GM19238 (cell line): ENCODE data around the gene TMCC1.
"Not testable (repeated sequence)": the region's sequence is repeated elsewhere in the genome, so short reads cannot be mapped to it uniquely, and the experiment has no call there.

Experiments
- DNase-seq: peaks from one replicate; pipeline ENCODE4 v3.0.0; 2011; ENCODE audit warnings: low spot score; ENCODE audit not compliant: insufficient read length

Gene TMCC1

DNA sequence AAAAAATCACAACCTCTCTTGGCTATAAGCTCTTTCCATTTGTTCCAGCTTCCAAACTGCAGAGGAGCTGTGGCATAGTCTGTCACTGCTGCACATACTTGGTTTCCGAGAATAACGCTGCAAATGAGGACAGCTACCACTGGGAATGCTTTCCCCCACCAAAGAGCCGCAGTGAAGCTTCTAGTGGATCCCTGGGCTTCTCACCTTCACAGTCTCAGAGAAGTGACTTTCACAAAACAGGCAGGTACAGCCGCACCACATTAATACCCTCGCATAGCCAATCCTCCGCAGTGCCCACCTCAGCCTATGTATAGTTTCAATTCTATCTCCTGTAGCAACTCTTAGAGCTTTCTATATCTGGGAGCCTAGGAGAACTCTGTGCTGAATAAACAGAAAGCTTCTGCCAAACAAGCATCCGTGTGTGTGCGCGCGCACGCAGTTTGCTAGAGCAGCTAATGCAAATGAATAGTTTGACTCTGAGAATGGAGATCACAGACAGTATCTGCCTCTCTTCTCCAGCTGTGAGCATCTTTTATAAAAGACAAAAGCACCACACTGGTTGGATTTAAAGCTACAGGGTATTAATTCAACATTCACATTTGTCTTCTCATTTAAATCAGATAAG, 205.1 kb downstream of the TMCC1 start:
- DNase-seq: no peak

DNA sequence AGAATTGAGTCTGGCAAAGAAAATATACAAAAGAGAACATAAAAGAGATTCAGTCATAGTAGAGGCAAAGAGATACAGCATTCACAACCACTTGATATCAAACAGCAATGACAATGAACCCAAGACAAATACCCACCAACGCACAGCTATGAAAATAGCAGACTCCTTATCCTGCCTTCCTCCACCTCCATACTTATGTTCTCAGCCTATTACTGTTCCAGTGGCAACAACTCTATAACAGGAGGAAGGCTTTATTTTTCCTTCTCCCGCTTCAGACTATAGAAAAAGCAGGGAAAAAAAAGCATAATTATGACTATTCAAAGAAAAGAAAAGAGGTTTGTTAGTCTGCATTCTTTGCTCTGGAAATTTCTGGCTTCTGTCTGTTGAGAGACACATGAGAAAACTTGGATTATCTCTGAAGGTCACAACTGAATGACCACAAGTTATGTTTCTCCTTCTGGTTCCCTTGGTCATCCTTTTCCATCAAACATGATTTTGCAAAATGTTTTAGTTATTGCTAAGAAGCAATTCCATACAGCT, 205.9 kb downstream of the TMCC1 start:
- DNase-seq: no peak

DNA sequence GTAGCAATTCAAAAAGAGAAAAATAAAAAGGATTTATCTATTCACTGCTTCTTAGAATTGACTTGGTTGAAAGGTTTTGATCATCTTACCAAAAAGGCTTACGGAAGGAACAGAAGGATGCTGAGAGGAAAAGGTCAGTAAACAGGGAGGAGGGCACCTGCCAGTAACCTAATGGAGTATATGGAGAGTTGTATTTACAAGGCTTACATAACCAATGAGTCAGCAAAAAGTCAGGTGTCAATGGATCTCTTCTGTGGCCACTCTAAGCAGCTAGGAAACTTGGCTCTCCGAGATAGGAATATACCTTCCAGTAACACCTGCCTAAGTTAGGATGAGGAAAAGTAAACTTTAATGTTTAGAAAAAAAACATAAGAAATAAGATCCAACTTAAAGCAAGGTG, 206.6 kb downstream of the TMCC1 start:
- no peak for DNase-seq

DNA sequence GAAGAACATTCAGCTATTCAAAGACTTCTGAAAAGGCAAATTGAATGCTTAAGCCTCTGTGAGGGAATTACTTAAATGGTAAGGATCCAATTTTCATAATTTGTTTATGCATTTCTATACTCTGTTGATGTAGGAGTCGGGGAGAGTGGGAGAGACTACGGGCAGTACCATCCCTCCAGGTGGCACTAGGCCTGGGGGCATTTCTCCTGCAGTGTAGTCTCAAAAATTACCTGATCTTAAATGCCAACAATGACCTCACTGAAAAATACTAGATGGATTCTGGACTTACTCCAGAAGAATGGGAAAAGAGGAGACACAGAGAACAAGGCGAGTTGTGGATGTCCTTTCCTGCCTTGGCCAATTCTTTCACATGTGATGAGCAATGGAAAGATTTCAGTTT, 209.2 kb downstream of the TMCC1 start:
- no peak for DNase-seq

DNA sequence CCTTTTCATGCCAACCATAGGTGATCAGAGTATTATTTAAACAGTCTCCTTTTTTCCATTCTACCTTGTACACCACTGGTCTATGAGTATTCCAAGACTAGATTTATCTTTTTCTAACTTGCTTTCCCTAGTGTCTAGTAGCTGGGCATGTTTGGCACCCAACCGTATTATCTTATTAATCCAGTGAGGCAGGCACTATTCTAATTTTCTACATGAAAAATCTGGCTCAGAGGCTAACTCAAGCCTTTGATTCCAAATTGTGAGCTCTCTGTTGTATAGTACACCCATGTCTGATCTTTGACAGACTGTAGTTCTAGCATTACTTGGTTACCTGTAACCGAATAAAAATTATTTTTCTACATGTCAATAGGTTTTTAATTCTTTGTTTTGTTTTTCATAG, 210.3 kb downstream of the TMCC1 start:
- DNase-seq: no peak

DNA sequence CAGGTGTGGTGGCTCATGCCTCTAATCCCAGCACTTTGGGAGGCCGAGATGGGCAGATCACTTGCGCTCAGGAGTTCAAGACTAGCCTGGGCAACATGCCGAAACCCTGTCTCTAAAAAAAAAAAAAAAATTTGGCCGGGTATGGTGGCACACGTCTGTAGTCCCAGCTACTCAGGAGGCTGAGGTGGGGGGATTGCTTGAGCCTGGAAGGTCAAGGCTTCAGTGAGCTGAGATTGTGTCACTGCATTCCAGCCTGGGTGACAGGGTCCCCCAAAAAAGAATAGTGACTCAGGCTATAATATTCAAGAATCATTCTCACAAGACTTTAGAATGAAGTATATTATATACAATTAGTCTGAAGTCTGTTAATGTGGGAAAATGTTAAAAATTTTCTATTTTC, 216.5 kb downstream of the TMCC1 start:
- no peak for DNase-seq

DNA sequence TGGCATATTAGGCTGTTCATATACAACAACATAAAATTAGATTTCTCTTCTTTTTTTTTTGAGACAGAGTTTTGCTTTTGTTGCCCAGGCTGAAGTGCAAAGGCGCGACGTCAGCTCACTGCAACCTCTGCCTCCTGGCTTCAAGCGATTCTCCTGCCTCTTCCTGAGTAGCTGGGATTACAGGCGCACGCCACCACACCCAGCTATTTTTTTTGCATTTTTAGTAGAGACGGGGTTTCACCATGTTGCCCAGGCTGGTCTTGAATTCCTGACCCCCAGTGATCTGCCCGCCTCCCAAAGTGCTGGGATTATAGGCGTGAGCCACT, 218.8 kb downstream of the TMCC1 start:
- not testable (repeated sequence) for DNase-seq

DNA sequence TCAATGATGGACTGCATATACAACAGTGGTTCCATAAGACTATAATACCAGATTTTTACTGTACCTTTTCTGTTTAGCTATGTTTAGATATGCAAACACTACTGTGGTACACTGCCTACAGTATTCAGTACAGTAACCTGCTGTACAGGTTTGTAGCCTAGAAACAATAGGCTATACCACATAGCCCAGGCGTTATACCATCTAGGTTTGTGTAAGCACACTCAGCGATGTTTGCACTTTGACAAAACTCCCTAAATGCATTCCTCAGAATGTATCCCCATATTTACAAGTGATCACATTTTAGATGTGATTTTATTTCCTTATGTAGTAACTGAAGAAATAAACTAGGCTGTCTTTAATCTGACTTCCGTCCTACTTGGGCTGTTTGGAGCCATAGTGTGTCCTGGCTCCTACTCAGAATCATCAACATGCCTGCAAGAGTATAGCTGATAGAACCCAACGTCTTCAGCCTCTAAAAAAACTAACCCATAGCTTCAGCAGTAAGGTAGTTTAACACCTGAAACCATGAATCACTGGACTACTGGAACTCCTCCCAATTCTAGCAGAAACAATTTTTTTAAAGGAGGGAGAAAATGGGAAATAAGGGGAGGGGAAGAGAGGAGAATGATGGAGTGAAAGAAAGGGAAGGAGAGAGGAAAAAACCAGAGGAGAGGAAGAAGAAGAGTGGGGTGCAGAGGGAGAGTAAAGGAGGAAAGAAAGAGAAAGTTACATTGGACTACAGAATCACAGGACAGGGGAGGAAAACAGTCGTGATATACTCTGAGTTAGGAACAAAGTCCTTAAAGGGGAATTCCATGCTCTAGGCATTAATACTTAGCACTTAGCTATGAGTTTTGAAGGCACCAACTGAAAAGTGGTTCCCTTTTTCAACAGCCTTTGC, 219.4 kb downstream of the TMCC1 start:
- no peak for DNase-seq

DNA sequence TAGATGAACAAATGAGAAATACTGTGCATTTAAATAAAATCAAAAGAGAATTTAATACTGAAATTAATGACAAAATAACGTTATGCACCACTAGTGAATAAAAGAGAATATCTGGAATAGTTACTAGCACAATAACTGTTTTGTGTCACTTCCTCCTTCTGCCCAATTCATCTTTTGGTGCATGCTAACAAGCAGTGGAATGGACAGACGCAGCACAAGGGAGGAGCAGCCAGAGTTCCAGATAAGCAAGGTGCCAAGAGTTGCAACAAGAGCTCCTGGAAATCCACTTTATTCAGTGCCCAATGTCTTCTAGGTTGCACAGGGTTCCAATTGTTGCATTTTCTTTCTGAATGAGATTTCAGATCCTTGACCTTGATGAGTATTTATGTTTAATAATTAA, 220.5 kb downstream of the TMCC1 start:
- DNase-seq: no peak

DNA sequence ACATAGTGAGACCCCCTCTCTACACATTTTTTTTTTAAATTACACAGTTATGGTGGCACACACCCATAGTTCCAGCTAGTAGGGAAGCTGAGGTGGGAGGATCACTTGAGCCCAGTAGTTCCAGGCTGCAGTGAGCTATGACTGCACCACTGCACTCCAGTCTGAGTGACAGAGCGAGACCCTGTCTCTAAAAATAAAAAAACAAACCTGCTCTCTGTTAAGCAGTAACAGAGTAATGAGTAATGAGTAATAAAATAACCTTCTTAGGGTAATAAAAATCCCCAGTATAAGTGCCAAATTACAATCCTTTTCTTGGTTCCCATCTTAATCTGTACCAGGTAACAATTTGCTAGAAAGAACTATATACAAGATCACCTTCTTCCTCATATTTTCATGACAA, 221.1 kb downstream of the TMCC1 start:
- no peak for DNase-seq

DNA sequence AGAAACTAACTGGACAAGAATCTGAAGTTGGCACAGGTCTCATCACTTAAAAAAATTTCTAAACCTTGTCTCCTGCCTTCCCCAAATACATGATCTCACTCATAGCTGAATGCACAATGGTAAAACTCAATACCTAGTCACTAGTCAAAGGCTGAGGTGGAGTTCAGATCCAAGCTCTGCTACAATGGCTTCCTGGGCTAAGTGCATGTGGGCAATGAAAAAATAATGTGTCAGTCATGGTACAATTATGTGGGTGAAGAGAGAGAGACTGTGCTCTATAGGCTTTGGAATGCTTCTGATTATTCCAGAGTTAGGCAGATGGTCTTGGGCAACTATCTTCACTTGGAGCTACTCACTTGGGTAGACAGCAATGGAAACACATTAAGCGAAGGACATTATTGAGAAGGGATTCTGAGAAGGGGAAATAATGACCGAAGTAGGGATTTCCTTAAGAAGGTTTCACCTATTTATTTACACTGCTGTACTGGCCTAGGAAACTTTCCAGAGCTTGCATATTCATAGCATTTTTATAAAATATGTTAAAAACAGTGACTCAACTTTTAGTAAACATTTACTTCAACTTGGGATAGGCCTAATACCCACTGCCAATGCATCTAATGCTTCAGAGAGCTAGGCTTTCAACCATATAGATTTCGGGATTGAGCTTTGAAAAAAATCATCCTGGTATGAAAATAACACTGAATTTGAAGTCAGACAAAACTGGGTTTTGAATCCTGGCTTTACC, 228.3 kb downstream of the TMCC1 start:
- no peak for DNase-seq

DNA sequence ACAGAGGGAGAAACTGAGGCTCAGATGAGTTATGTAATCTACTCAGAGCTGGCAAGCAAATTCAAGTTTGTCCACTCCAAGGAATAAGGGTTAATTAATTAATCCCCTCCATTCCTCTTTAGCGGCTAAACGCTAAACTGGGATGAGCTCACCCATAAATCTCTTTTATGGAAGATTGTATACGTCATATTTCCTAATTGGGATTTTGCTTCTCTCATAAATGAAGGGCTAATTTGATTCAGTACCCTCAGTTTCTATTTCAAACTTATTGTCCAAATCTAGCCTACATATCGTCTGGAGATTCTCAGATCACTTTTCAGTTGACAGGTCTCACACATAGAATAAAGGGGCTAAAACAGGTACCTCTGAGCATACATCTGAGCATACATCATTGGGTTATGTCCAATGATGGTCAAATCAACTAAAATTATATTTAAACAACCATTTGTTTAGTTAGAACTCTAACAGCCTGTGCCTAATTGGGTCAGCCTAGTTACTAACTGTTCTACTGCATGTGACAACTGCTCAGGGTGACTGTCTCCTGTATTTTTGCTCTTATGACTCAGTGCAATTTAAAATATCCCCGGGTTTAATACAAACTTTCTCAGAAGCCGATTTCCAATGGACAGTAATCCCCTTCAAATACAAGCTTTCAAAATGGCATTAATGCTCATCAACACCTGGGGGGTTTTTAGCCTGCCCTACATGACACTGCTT, 229.4 kb downstream of the TMCC1 start:
- no peak for DNase-seq

DNA sequence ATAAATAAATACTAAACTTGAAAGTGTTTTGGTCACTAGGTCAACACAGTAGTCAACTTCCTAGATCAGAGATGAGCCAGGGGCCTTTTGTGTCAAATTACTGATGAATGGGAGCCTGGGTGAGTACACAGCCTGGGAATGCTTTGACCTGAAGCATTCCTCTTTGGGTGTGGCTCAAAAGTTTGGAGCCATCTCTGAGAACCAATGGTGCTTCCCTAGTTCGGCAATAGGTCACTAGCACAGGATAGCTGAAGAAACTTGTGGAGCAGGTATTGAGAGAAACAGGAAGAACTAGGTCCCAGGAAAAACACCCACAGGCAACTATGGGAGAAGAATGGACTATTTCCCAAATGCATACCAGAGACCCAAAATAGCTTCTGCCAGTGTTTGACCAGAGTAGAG, 230.5 kb downstream of the TMCC1 start:
- no peak for DNase-seq

DNA sequence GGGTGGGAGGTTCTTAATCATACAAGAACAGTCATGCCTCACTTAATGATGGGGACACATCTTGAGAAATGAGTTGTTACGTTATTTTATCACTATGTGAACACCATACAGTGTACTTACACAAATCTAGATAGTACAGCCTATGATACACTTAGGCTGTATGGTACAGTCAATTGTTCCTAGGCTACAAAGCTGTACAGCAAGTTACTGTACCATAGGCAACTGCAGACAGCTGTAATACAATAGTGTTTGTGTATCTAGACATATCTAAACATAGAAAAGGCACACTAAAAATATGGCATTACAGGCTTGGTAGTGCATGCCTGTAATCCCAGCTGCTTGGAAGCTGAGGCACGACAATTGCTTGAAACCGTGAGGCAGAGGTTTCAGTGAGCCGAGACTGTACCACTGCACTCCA, 231.3 kb downstream of the TMCC1 start:
- no peak for DNase-seq

DNA sequence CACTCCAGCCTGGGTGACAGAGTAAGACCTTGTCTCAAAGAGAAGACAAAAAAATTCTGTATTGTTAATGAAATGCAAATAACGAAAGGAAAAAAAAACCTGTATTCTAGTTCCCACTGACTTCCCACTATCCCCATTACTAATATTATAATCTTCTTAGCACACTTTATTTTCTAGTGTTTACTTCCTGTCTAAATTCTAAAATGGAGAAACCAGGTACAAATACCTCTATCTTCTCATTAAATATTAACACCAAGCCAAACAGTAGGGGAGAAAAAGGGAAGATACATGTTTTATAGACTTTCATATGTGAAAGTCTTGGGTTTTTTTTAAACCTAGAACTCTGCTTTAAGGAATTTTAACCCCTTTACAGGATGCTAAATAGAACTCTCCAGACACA, 231.7 kb downstream of the TMCC1 start:
- no peak for DNase-seq

DNA sequence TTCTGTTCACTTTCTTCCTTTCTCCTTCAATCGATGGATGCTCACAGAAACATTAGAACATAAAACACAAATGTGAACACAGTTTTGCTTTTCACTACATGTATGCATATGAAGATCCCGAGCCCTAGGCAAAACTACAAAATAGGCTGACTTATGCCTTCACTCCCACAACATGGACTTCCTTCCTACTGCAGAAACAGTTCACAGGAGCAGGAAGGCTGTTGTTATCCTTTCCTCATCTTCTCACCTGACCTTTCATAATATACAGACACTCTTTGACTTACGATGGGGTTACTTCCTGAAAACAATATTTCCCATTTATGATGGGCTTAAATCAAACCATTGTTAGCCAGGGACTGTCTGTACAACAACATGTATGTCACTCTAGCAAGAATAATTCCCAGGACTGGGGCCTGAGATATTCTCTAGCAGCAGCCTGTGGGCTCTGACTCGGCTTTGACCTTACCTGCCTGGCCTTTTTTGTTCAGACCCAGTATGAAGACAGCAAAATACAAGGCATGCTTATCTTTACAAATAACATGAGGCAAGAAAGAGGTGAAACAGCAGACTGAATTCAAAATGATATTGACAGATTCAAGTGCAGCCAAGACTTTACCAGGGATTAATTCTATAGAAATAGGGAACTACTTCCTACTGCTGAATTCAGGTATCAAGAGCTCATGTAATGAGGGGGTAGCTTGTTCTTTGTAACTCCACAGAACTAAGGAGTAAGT, 235.2 kb downstream of the TMCC1 start:
- DNase-seq: no peak

DNA sequence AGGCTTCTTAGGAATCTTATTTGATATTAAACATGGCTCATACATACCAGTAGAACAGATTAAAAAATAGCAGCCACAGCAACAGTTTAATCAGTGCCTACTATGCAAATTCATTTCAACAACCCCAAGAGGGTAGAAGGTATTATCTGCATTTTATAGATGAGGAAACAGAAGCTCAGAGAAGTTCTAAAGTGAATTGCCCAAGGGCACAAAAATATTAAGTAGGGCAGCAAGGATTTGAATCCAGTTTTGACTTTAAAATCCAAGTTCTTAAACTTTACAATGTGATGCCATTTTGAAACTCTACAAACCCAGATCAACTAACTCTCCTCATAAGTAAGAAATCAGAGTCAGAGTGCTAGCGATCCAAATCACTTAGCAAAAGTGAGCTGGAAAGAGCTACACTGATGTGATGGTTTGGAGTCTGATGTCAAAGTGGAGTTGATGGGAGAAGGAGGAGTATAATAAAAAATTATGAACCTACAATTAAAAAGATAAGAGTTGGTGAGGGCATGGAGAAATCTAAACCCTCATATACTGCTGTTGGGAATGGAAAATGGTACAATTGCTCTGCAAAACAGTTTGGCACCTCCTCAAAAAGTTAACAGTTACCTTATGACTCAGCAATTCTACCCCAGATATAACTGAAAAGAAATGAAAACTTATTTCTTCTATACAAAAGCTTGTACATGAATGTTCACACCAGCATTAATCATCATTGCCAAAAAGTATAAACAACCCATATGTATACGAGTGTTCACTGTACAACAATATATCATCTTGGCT, 236.1 kb downstream of the TMCC1 start:
- no peak for DNase-seq

DNA sequence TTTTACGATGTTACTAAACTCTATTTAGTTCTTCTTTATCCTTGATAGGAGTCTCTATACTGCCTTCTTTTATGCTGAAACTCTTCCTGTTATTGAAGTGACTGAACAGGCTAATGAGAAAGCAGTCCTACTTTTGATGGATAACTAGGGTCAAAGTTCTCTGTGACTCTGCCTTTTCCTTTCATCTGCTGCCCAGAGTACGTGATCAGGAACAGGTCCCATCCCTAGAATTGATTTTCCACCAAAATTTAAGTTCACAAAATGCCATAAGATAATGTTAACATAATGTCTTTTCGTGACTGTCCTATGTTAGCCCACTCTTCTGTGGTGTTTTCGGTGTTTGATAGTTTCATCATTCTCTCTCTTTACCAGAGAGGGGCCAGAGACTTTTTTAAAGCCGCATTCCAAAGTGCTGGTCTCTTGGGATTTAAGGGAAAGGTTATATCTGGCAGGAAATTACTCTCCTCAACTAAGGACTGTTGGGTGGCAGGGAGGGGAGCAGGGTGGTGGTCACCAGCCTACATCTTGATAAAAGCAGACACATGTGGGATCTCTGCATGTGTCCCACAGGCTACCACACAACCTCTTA, 236.8 kb downstream of the TMCC1 start:
- no peak for DNase-seq

DNA sequence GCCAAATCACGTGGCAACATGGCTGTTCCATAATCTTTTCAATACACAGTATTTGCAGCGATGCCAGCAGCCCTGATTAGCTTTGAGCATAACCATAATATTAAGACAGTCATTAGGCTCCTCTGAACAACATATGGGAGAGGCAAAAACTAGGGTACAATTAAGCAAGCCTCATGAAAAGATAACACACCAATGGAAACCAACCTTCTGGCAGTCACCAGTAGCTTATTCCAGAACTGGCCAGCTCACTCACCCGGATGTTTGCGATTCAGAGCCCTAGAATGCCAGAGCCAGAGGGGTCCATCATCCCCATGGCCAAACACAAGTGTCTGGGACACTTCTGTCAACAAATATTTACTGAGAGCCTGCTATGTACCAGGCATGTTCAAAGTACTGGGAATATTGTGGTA, 238.2 kb downstream of the TMCC1 start:
- DNase-seq: no peak

DNA sequence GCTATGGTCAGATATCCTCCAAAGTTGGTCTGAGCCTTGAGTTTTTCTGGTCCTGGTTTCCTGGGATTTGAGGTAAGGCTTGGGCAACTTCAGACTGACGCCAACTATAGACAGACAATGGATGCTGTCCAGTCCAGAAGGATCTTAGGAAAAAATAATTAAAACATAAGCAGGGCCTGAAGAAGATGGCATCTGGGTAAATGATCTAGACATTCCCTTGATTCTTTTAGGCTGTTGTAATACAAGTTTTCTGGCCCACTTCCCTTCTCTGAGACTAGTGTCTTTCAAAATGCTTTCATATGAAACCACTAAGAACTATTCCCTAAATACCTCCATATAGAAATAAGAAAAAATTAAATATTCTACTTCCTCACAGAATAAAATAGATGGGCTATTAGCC, 239.4 kb downstream of the TMCC1 start:
- DNase-seq: no peak
